ENCODE data around the gene CRELD1. TPM values are rescaled to one million over a fixed set of nuclear protein-coding genes. Genes with fewer than 3 reads are reported as not detected.

CRELD1 gene
- total and polyA plus RNA-seq, 2 of the 4 experiments (the other 2 are of a cell fraction), result 8.6 to 25.7 TPM

GRCh38 chr3:9957214-9957613 lies 23.6 kb downstream of the CRELD1 start:
- no peak overlapping the region for H3K4ac ChIP-seq (ENCODE audit: low read depth, low read length)
- TF ChIP-seq RFX5 (IDR thresholded peaks at IDR 0.05; ENCODE audit: low read depth, low read length) (no peak), RCOR1 (IDR thresholded peaks at IDR 0.05; ENCODE audit: insufficient replicate concordance, low read length) (no peak), POLR2A (IDR thresholded peaks at IDR 0.05; ENCODE audit: low read depth, low read length) (no peak), FOS (IDR thresholded peaks at IDR 0.05; ENCODE audit: low read depth, low read length) (no peak), MAZ (IDR thresholded peaks at IDR 0.05; ENCODE audit: borderline replicate concordance, low read depth, low read length) (no peak; the same call in 1 of the 2 replicates), RAD21 (IDR thresholded peaks at IDR 0.05; ENCODE audit: low read length) (peak; percentile 20; the same call in 1 of the 2 replicates), CEBPB (IDR thresholded peaks at IDR 0.05; ENCODE audit: low read depth, low read length) (no peak), NFE2L2 (IDR thresholded peaks at IDR 0.05; ENCODE audit: low read depth, low read length) (no peak), USF2 (IDR thresholded peaks at IDR 0.05; ENCODE audit: low read depth, low read length) (no peak; the same call in 1 of the 2 replicates), SMC3 (IDR thresholded peaks at IDR 0.05; ENCODE audit: low read depth, low read length) (peak; percentile 22; the same call in 1 of the 2 replicates), CHD1 (IDR thresholded peaks at IDR 0.05; ENCODE audit: low read depth, low read length) (no peak), CTCF (conservative IDR thresholded peaks at IDR 0.05; ENCODE audit: low read depth, low read length) (peak; percentile 35), MXI1 (IDR thresholded peaks at IDR 0.05; ENCODE audit: borderline replicate concordance, low read depth, low read length) (no peak)
- TF ChIP-seq, protein P1, sequence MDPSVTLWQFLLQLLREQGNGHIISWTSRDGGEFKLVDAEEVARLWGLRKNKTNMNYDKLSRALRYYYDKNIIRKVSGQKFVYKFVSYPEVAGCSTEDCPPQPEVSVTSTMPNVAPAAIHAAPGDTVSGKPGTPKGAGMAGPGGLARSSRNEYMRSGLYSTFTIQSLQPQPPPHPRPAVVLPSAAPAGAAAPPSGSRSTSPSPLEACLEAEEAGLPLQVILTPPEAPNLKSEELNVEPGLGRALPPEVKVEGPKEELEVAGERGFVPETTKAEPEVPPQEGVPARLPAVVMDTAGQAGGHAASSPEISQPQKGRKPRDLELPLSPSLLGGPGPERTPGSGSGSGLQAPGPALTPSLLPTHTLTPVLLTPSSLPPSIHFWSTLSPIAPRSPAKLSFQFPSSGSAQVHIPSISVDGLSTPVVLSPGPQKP (IDR thresholded peaks at IDR 0.05; ENCODE audit: borderline replicate concordance, low read depth, low read length), result no peak
- no peak overlapping the region for H2BK20ac ChIP-seq (ENCODE audit: low read depth, low read length)
- H3K4me2 ChIP-seq (ENCODE audit: low read depth, low read length), result no peak overlapping the region
- ChIA-PET POLR2A (ENCODE audit: unreplicated experiment) (no interaction called here), CTCF (no interaction called here)
- no peaks in the 10 kb centered on the region for H3K9me3 ChIP-seq (ENCODE audit: control insufficient read depth, insufficient read depth, low read length)
- no peak overlapping the region for H2BK15ac ChIP-seq (ENCODE audit: low read depth, low read length)
- H4K20me1 ChIP-seq (ENCODE audit: insufficient read depth, low read length), result no peaks in the 10 kb centered on the region
- H4K8ac ChIP-seq (ENCODE audit: low read depth in 2 of 2, low read length in 2 of 2), result no peak overlapping the region
- no peak overlapping the region for H3K18ac ChIP-seq (ENCODE audit: low read depth, low read length)
- H4K5ac ChIP-seq (ENCODE audit: low read depth, low read length), result no peak overlapping the region
- intact Hi-C loops (cut with micrococcal nuclease), result no loop called here
- H3K56ac ChIP-seq (ENCODE audit: extremely low read depth, insufficient read depth, low read length), result no peak overlapping the region
- DNase-seq, result peak; percentile 33
- peaks cover 9% of the 10 kb centered on the region for H3K9me1 ChIP-seq (ENCODE audit: insufficient read depth, low read length)
- no peaks in the 10 kb centered on the region for H3K79me1 ChIP-seq (ENCODE audit: low read depth in 1 of 2, low read length in 2 of 2)
- in situ Hi-C loops (cut with MboI; ENCODE audit: low sequenced_read_pairs), result no loop called here
- no peaks in the 10 kb centered on the region for H3K27me3 ChIP-seq (ENCODE audit: control insufficient read depth, insufficient read depth, low read length)
- no CpG with 5 or more reads among the region's 5 CpGs for WGBS, 2 experiments (ENCODE audit: extremely low coverage in 2 of 2, insufficient read length in 1 of 2)
- H2BK5ac ChIP-seq (ENCODE audit: low read depth, low read length, poor library complexity, severe bottlenecking), result no peak overlapping the region
- H3K14ac ChIP-seq (replicated peaks; ENCODE audit: low read depth, low read length), result no peak overlapping the region
- no peak overlapping the region for H3K4me3 ChIP-seq (ENCODE audit: insufficient read depth, low read depth, low read length)
- H2BK120ac ChIP-seq (ENCODE audit: low read depth, low read length), result no peak overlapping the region
- dilution Hi-C loops (cut with HindIII; ENCODE audit: low sequenced_read_pairs, unreplicated experiment), result no loop called here
- no peak overlapping the region for H2AK5ac ChIP-seq (ENCODE audit: low read depth, low read length)
- H4K91ac ChIP-seq (ENCODE audit: insufficient read depth, low read depth, low read length), result no peak overlapping the region
- H2AFZ ChIP-seq (replicated peaks; ENCODE audit: low read length, poor library complexity), result no peak overlapping the region
- H3K23ac ChIP-seq (ENCODE audit: low read depth, low read length), result no peak overlapping the region
- H3K9ac ChIP-seq (ENCODE audit: low read depth, low read length), result no peak overlapping the region
- no peak overlapping the region for H2AK9ac ChIP-seq (replicated peaks; ENCODE audit: low read depth, low read length, poor library complexity)
- no peak for ATAC-seq (ENCODE audit: low read depth)
- no peaks in the 10 kb centered on the region for H3K36me3 ChIP-seq (ENCODE audit: control insufficient read depth, insufficient read depth, low read length)
- H3K4me1 ChIP-seq (ENCODE audit: control insufficient read depth, insufficient read depth, low read length), result peaks cover 6% of the 10 kb centered on the region
- H3K27ac ChIP-seq (ENCODE audit: insufficient read depth, low read length), result no peak overlapping the region
- BruUV-seq (replicated peaks), result no TSS peak

Measured in IMR-90 (cell line).